ENCODE measurements around the gene STAMBPL1.
"Not testable (repeated sequence)": the region's sequence is repeated elsewhere in the genome, so short reads cannot be mapped to it uniquely, and the experiment has no call there.

STAMBPL1 gene

DNA sequence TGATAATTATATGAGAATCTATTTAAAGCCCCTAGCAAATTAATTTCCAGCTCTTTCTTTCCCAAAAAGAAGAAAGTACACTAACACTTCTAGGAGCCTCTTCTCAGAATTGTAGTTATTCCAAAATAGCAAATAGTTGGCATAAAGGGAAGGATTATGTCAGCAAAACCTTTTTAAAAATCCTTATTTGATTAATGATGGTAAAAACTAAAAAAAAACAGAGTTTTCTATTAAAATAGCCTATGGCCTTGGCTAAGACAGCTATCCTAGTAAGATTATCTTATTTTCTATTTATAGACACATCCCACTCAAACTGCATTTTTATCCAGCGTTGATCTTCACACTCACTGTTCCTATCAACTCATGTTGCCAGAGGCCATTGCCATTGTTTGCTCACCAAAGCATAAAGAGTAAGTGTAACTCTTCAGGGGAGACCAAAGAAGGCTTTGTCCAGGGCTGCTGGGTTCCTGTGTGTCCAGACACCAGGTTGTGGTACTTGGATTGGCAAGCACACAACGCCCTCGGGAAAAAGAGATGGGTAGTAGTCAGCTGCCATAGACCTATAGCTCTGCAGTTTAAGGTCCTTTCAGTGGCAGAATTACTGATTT is 41.0 kb downstream of the STAMBPL1 start:
- ATAC-seq (no peak), DNase-seq (no peak)

DNA sequence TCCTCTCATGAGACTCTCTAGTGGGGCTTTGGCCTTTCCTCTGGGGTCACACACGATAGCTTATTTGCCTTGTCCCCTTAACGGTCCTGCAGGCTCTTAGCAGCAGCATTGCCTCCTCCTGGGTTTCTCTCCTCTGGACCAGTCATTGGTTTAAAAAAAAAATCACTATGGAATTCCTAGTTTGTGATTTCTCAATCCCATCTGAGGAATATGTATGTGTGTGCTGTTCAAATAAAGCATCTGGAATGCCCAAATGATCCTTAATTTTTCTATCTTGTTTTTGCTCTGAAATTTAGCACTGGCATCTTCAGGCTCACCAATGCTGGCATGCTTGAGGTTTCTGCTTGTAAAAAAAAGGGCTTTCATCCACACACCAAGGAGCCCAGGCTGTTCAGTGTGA is 42.0 kb downstream of the STAMBPL1 start:
- no peak for ATAC-seq
- DNase-seq: no peak

DNA sequence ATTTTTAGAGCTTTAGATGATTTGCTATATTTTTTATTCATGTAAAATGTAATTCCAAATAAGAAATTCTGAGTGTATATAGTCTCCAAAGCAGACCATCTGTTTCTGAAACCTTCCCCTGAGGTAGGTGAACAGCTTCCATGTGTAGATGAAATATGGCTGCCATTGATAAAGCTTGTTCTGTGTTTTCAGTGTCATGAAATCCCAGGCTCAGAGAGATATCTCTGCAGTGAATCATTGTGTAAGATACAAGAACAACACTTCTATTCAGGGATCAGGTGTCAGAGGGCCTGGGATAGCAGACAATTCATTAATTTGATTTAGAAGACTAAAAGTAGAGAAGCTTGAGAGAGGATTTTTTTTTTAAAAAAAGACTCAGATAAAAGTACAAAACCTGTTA is 43.5 kb downstream of the STAMBPL1 start:
- DNase-seq (no peak), ATAC-seq (no peak)

DNA sequence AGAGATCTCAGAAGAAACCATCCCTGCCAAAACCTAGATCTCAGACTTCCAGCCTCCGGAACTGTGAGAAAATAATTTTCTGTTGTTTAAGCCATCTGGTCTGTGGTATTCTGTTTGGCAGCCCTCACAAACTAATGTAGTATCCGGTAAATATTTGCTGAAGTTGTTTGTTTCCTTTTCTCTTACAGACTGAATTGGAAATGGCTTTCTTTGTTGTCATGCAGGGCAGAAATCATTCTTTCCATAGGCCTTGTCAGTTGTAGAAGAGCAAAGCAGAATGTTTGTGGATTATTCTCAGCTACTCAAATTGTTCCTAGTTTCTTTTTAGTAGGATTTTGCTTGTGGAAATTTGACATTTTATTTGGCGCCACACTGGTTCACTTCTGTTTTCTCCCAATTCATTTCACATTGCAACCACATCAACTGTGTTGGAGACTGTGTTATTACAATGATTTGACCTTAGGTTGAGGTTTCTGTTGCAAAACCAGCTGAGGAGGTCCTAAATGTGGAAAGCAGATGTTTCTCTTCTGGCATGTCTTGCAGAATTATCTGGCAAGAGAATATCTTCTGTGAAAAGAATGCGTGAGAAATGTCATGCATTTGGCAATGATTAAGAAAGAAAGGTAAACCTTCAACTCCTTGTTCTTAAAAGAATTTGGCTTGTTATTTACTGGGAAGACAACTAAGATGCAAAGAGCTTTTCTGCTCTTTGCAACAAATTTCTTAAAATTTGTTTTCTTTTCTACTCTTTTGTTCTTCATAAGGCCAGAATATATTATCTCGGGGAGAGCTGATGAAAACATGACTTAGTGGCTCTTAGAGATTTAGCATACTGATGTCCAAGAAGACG is 46.7 kb downstream of the STAMBPL1 start:
- no peak for ATAC-seq
- no peak for DNase-seq

DNA sequence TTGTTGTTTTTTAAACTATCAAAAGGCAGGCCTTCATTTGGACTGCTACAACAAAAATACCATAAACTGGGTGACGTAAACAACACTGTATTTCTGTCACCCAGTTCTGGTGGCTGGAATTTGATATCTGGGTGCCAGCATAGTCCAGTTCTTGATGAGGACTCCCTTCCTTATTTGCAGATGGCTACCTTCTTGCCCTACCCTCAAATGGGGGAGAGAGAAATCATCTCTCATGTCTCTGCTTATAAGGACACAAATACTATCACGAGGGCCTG is 47.3 kb downstream of the STAMBPL1 start:
- no peak for ATAC-seq

DNA sequence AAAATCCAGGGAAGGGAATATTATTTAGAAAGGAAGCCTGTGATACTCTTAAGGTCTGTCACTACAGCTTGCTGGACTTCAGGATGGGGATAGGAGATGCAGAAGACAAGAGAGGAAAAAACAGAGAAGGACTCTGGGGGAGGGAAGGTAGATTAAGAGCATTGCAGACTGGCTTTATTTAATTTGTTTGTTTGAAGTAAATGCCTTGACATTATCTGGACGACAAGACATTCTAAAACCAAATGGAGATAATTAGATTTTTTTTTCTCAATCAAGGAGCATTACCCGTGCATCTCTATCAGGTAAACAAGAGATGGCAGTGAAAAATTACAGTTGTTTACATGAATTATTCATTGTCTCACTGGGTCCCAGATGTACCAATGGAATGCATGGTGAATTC is 48.2 kb downstream of the STAMBPL1 start:
- DNase-seq (no peak), ATAC-seq (no peak)

More for the DNA sequence above, 47.3 kb downstream of the STAMBPL1 start:
- DNase-seq: no peak

DNA sequence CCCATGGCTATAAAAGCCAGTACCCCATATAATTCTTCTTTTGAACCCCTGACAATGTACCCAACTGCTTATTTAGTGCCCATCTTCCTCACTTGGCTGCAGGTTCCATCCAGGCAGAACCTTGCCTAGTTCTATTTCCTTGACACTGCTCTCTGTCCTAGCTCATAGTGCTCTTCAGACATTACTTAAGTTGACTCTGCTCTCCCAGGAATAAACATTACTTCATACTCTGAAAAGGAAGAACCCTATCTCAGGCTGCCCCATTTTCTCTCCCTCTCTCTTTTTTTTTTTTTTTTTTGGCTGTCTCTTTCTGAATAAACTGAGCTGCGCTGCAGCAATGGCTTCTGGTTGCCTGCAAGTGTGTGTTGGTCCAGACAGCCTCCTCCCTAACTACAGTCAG is 51.5 kb downstream of the STAMBPL1 start:
- no peak for ATAC-seq

DNA sequence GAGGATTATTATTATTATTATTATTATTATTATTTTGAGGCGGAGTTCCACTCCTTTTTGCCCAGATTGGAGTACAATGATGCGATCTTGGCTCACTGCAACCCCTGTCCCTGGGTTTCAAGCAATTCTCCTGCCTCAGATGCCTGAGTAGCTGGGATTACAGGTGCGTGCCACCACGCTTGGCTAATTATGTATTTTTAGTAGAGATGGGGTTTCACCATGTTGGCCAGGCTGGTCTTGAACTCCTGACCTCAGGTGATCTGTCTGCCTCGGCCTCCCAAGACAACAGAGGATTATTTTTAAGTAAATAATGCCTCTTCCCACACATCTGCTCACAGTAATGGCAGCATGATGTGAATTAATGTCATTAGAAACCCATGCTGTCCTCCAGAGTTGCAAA is 52.0 kb downstream of the STAMBPL1 start:
- not testable (repeated sequence) for ATAC-seq

More for the DNA sequence above, 51.5 kb downstream of the STAMBPL1 start:
- no peak for DNase-seq

DNA sequence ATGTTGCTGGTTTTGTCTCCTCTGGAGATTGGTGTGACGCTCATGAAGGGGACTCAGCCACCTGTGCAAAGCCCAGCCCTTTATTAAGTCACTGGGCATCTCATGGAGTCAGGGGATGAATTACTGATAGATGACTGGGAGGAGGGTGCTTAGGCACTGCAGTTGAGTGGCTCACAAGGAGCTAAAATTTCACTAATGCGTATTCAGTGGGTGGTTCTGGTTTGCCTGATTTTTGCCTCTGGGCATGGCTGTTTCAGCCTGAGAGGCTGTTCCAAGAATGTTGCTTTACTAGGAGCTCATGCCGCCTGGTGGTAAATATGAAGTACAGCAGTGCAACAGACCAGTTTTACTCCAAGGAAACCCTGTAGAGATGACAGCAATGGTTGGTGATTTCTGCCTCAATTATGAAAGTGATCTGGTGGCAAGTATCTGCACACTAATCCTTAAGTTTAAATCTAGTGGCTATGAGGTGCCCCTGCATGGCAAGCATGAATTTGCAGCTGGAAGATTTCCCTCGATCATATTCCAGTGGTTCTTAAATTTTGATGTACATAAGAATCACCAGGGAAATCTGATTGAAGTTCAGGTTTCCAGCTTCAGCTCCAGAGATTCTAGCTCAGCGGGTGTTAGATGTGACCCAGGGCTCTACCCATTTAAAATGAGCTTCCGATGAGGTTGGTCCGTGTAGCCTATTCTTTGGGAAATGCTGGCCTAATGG is 52.7 kb downstream of the STAMBPL1 start:
- peak; percentile 75 for ATAC-seq
- peak; percentile 22 for DNase-seq

More for the DNA sequence above, 52.0 kb downstream of the STAMBPL1 start:
- not testable (repeated sequence) for DNase-seq

DNA sequence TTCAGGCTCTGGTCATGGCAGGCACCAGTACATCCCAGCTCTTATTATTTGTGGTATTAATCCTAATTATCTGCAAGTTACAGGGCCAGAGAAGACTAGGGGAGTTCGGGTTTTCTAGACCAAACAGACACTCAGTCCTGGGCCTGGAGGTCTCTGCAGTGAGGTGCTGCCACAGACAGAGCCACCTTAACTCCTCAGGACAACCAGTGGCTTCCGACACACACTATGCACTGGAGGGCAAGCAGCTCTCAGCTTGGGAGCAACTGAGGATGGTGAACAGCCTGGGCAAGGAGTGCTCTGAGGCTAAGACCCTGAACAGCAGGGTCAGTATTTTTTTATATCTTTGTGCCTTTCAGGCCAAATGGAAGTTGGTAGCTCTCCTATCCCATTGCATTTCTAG is 53.5 kb downstream of the STAMBPL1 start:
- ATAC-seq: no peak
- no peak for DNase-seq

DNA sequence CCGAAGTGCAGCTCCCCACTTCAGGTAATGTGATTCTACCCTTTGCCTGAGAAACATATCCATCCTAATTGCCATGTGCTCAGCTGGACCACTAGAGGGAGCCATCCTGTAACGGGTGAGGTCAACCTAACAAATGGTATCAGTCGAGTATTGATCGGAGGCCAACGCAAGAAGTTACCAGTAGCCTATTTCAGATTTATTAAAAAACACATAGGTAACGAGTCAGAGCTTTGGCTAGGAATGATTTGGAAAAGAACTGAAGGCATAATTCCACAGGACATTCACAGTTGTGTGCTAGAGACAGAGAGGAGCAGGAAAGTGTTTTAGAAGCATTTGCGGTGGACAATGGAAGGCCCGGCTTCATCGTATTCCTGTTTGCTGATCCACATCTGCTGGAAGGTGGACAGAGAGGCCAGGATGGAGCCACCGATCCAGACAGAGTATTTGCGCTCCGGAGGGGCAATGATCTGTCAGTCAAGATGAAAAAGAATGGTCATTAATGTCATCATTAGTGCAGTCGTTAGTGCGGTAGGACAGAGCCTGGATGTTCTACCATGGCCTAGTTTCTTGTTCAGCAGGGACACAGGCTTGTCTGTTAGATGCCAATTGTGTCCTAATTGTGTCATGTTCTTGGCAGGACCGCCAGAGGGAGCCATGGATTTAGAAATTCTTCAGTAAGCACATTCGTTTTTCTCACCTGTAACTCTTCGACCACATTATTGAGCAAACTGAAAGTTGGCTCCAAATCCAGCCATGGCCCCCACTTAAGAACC is 55.0 kb downstream of the STAMBPL1 start:
- ATAC-seq (peak; percentile 59), DNase-seq (peak; percentile 69)

DNA sequence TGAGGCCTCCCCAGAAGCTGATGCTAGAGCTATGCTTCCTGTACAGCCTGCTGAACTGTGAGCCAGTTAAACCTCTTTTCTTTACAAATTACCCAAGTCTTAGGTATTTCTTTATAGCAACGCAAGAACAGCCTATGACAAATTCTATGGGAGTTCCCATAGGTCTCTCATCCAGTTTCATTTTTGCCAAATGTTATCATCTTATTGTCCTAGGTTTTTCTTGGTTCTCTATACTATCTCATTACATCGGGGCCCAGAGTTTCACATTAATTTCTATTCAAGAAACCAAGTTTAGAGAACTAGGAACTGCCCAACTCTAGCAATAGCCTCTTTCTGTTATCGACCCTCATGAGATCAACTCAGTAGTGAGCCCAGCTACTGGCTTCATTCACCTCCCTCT is 56.6 kb downstream of the STAMBPL1 start:
- ATAC-seq: no peak
- DNase-seq: no peak

DNA sequence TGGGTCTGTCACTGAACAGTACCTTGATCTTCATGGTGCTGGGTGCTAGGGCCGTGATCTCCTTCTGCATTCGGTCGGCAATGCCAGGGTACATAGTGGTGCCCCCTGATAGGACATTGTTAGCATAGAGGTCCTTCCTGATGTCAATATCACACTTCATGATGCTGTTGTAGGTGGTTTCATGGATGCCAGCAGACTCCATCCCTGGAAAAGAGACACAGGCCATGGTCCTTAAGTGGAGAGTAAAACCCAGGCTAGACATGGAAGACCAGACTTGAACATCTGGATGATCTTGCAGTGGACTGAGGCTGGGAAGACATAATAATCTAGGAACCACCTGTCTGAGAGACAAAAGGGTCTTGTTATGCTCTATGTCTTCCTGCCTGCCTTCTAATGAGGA is 58.0 kb downstream of the STAMBPL1 start:
- no peak for ATAC-seq
- no peak for DNase-seq

DNA sequence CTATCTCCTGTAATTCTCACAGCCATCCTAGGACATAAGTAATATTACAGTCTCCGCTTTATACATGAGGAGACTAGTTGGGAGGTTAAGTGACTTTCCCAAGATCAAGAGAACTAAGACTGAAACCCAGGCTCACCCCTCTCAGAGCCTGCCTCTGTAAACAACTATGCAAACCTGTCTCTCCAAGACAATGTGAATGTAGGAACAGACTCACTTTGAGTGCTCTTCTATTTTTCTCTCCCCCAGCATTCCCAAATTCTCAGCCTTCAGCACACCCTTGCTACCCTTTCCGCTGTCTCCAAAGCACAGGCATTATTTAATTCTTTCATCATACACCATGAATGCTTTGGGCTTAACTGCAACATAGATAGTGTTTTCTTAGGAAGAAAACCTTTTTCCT is 58.9 kb downstream of the STAMBPL1 start:
- DNase-seq (no peak), ATAC-seq (no peak)

DNA sequence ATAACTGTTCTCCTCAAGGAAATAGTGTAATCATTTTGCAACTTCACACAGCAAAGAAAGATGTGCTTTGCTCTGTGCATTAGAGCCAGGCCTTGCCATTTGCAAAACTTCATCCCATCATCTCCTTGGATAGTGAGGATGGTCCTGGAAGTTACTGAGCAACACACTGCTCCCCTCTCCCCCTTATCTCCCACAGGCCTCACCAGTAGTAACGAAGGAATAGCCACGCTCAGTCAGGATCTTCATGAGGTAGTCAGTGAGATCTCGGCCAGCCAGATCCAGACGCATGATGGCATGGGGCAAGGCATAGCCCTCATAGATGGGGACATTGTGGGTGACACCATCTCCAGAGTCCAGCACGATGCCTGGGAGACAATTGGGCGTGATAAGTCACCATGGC is 61.0 kb downstream of the STAMBPL1 start:
- no peak for ATAC-seq
- no peak for DNase-seq

DNA sequence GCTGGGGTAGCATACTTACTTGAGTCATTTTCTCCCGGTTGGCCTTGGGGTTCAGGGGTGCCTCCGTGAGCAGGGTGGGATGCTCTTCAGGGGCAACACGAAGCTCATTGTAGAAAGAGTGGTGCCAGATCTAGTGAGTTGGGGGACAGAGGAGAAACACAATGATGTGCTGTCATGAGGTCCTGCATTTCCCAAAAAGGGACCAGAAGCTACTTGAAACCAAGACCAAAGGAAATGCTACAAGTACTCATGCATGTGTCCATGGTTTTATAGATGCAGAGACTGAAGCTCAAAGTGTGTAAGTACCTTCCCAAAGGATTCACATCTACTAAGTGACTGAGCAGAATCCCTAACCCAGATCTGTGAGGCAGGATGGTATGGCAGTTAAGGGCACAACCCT is 63.7 kb downstream of the STAMBPL1 start:
- ATAC-seq (no peak), DNase-seq (no peak)

DNA sequence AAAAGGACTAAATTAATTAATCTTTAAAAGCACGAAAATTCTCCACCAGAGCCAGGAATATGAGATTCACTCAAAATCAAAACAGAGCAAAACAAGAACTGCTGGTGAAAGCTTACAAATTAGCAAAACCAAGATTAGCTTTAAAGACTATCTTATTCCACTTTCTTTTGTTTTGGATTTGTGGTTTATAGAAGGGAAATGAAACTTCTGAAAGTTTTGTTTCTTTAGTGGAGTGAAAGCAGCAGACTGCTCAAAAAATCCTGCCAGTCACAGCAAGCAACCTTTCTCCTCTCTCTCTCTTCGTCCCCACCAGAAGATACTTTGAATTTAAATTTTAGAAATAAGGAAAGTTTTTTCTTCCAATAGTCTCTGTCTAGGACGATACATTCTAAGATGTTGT is 64.8 kb downstream of the STAMBPL1 start:
- no peak for ATAC-seq
- no peak for DNase-seq

DNA sequence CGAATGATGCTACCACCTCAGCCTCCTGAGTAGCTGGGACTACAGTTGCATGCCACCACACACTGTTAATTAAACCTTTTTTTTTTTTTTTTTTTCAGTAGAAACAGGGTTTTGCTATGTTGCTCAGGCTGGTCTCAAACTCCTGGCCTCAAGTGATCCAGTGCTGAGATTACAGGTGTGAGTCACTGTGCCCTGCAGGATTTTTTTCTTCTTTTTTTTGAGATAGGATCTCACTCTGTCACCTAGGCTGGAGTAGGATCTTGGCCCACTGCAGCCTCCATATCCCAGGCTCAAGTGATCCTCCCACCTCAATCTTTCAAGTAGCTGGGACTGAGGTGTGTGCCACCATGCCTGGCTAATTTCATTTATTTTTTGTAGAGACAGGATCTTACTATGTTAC is 66.2 kb downstream of the STAMBPL1 start:
- DNase-seq (no peak), ATAC-seq (no peak)

DNA sequence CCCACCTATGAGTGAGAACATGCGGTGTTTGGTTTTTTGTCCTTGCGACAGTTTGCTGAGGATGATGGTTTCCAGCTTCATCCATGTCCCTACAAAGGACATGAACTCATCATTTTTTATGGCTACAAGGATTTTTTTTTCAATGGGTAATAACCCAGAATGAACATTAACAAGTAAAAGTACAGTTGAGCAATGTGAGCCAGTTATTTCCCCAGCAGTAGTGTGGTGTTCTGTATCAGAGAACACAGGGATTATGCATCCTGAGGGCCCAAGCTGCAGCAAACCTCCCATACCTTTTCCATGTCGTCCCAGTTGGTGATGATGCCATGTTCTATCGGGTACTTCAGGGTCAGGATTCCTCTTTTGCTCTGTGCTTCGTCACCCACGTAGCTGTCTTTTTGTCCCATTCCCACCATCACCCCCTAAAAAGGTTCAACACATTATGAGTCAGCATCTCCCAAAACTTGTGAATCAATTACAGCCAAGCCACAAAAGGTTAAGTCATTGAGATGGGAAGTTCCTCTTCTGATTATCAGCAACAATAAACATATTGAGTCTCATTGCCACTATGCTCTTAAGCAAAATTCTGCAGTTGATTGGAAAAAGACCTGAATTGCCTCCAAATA is 67.0 kb downstream of the STAMBPL1 start:
- DNase-seq (no peak), ATAC-seq (no peak)

DNA sequence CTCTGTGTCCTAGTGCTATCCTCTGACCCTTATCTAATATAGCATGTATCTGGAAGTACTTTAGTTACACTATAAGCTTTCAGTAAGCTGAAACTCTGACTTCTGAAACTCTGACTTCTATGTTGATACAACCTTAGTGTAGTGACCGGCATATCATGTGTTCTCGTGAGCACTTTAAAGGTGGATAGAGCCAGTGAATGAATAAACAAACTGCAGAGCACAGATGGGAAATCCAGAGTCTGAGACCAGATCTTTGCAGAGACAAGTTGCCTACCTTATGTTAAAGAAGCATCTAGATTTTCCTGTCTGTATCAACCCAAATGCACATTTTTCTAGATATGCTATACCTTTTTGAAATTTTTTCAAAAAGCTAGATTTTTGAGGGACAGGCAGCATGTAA is 69.0 kb downstream of the STAMBPL1 start:
- DNase-seq (no peak), ATAC-seq (no peak)

DNA sequence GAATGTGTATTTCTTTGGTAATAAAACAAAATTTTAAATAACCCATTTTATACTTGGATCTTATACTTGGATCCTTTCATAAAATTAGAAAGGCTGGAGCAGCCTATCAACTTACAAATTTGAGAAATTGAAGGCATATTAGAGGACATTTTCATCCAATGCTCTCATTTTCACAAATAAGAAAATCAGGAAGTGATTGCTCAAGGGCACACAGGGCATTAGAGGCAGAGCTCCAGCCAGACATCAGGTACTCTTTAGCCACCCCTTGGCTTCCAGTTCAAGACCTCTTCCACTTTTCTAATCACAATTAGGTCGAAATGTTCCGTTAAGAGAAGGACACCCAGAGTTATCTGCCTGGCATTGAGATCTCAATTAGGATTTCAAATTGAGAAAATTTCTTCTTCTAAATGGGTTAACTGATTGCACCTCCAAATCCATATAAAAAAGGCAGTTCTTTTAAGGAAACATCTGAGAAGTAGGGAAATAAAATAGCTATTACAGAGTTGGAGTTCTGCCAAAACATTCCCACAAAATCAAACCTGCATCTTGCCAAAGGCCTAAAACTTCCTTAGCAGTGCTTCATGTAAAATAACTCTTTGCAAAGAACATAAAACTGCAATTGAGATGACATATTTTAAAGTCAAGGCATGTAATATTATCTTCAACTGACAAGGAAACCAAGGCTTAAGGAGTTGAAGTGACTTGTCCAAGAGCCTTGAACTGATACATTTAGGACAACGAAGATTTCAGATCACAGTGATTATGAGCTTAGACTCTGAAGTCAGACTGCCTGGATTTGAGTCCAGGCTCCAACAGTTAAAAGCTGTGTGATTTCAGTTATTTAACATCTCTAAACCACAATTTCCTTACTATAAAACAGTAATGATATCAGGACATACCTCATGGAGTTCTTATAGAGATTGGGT is 70.1 kb downstream of the STAMBPL1 start:
- no peak for DNase-seq
- no peak for ATAC-seq
